ENCODE results near the gene ASTN2.

GRCh38 chr9:116395699-116396037 lies 1019.2 kb downstream of the ASTN2 start:
- TF ChIP-seq EZH2 (IDR thresholded peaks at IDR 0.05; ENCODE audit: insufficient read depth, poor library complexity, severe bottlenecking) (no peak), EZH2phosphoT487 (IDR thresholded peaks at IDR 0.05; ENCODE audit: insufficient read depth, low read depth) (no peak)

Data from GM23248 (cell line).